K562 (cell line): ENCODE data around the gene KIAA0513. TPM values are rescaled to one million over a fixed set of nuclear protein-coding genes. Genes with fewer than 3 reads are reported as not detected.
A peak's percentile ranks its signal among the peaks of the same experiment; 100 is the strongest.

Experiments used
- BCOR ChIP-seq: fragments of 450-650 bp; IDR thresholded peaks from 2 replicates; pipeline ENCODE4 v1.6.1; 2016
- BHLHE40 ChIP-seq: IDR thresholded peaks from 2 replicates; pipeline ENCODE4 v1.6.1; 2011; ENCODE audit warnings: low read length, improper control_type of control experiment
- CBFA2T3 ChIP-seq: fragments of 450-650 bp; IDR thresholded peaks from 2 replicates; pipeline ENCODE4 v1.6.1; 2017
- ERF ChIP-seq: fragments of 450-650 bp; formaldehyde crosslinking; IDR thresholded peaks from 2 replicates; pipeline ENCODE4 v1.4.0; 2020; ENCODE audit warnings: mild to moderate bottlenecking, mixed read lengths
- FIP1L1 ChIP-seq: fragments of 200-400 bp; formaldehyde crosslinking; IDR thresholded peaks from 2 replicates; pipeline ENCODE4 v1.6.1; 2018; ENCODE audit warnings: mild to moderate bottlenecking, low read depth, low read length; ENCODE audit not compliant: poor library complexity, severe bottlenecking
- FOXK1 ChIP-seq: sonication (generic); formaldehyde crosslinking; IDR thresholded peaks from 2 replicates; pipeline ENCODE4 v1.8.0; 2022; ENCODE audit warnings: missing genetic modification reagents, mild to moderate bottlenecking, borderline replicate concordance
- GTF2F1 ChIP-seq: IDR thresholded peaks from 2 replicates; pipeline ENCODE4 v1.6.1; 2011; ENCODE audit warnings: low read depth, low read length, improper control_type of control experiment
- HDAC1 ChIP-seq, 2 experiments: fragments of 450-650 bp; IDR thresholded peaks; 2 replicates each; pipeline ENCODE4 v1.6.1; 2016 to 2017; ENCODE audit warnings: inconsistent platforms in 1 of 2, mild to moderate bottlenecking in 1 of 2, moderate library complexity in 1 of 2
- HES1 ChIP-seq: fragments of 450-650 bp; IDR thresholded peaks from 2 replicates; pipeline ENCODE4 v1.6.1; 2016; ENCODE audit warnings: low read depth, mild to moderate bottlenecking, moderate library complexity
- KDM5B ChIP-seq: fragments of 200-600 bp; sonication (generic); IDR thresholded peaks from 2 replicates; pipeline ENCODE4 v1.6.1; 2012; ENCODE audit warnings: low read depth, mild to moderate bottlenecking, moderate library complexity, low read length, control low read depth, inconsistent platforms; ENCODE audit not compliant: insufficient replicate concordance
- KLF10 ChIP-seq: fragments of 250-450 bp; sonication (Bioruptor Pico); IDR thresholded peaks from 2 replicates; pipeline ENCODE4 v1.6.1; 2021; ENCODE audit warnings: matching md5 sums
- MCM2 ChIP-seq: fragments of 450-650 bp; IDR thresholded peaks from 2 replicates; pipeline ENCODE4 v1.6.1; 2017; ENCODE audit warnings: low read depth, mild to moderate bottlenecking
- MIER1 ChIP-seq: fragments of 450-650 bp; IDR thresholded peaks from 2 replicates; pipeline ENCODE4 v1.6.1; 2016; ENCODE audit warnings: antibody characterized with exemption, mild to moderate bottlenecking, low read depth
- MYNN ChIP-seq, 2 experiments: sonication (generic); formaldehyde crosslinking in 1 of 2; IDR thresholded peaks; 2 replicates each; pipeline versions ENCODE4 v1.5.0 to v1.6.1; 2016 to 2020; ENCODE audit warnings: antibody characterized with exemption in 1 of 2, missing genetic modification reagents in 1 of 2
- NFIC ChIP-seq: fragments of 450-650 bp; IDR thresholded peaks from 2 replicates; pipeline ENCODE4 v1.6.1; 2017; ENCODE audit warnings: mild to moderate bottlenecking, inconsistent platforms
- NFXL1 ChIP-seq: fragments of 450-650 bp; formaldehyde crosslinking; IDR thresholded peaks from 2 replicates; pipeline ENCODE4 v1.4.0; 2021; ENCODE audit warnings: mild to moderate bottlenecking
- NR4A1 ChIP-seq, 2 experiments: fragments of 250-450 bp in 1 of 2; fragments of 450-650 bp in 1 of 2; sonication (Bioruptor Pico) in 1 of 2; IDR thresholded peaks; 2 replicates each; pipeline versions ENCODE4 v1.4.0 to v1.6.1; 2016 to 2020; ENCODE audit warnings: mild to moderate bottlenecking in 2 of 2, missing compliant biosample characterization in 1 of 2, missing genetic modification characterization in 1 of 2, moderate library complexity in 1 of 2
- PRPF4 ChIP-seq: fragments of 200-400 bp; formaldehyde crosslinking; IDR thresholded peaks from one replicate; pipeline ENCODE4 v1.6.1; 2017; ENCODE audit warnings: low read length, low read depth, mild to moderate bottlenecking; ENCODE audit not compliant: insufficient read depth, poor library complexity, severe bottlenecking
- TRIM28 ChIP-seq: fragments of 450-650 bp; IDR thresholded peaks from 2 replicates; pipeline ENCODE4 v1.6.1; 2017
- ZC3H4 ChIP-seq: sonication (generic); formaldehyde crosslinking; IDR thresholded peaks from 2 replicates; pipeline ENCODE4 v1.9.0; 2021; ENCODE audit warnings: missing genetic modification reagents, borderline replicate concordance
- ZNF121 ChIP-seq: sonication (generic); formaldehyde crosslinking; conservative IDR thresholded peaks from 2 replicates; pipeline ENCODE4 v1.8.0; 2022; ENCODE audit warnings: missing genetic modification reagents
- ZNF263 ChIP-seq: sonication (generic); formaldehyde crosslinking; IDR thresholded peaks from 2 replicates; pipeline ENCODE4 v1.8.0; 2022; ENCODE audit warnings: mild to moderate bottlenecking, missing genetic modification reagents, borderline replicate concordance
- ZNF384 ChIP-seq: IDR thresholded peaks from 2 replicates; pipeline ENCODE4 v1.6.1; 2012; ENCODE audit warnings: low read depth, low read length, improper control_type of control experiment
- ZNF79 ChIP-seq: fragments of 250-450 bp; sonication (Bioruptor Pico); IDR thresholded peaks from 2 replicates; pipeline ENCODE4 v1.4.0; 2020; ENCODE audit warnings: low read depth, mild to moderate bottlenecking, moderate library complexity
- polyA plus RNA-seq, 8 experiments: library from polyadenylated mRNA; depleted of rRNA in 4 of 8; stranded (reverse) in 5 of 8; unstranded in 3 of 8; fragments of >200 nt; fragmentation: Nextera tagmentation in 2 of 8; fragmentation: Illumina TruSeq in 1 of 8; extraction: Ambion mirVana in 2 of 8; extraction: Trizol in 1 of 8; gene quantifications; 2 replicates each; pipeline versions ENCODE4 v1.2.1 to v1.2.3, GENCODE V29; 2011 to 2014; ENCODE audit warnings: inconsistent platforms in 1 of 8, missing spikeins in 1 of 8
- total RNA-seq, 7 experiments: library from RNA; depleted of rRNA in 6 of 7; stranded (reverse); fragments of >200 nt in 6 of 7; fragmentation: Illumina TruSeq in 2 of 7; extraction: Trizol in 2 of 7; gene quantifications; 2 replicates each; pipeline versions ENCODE4 v1.2.1 to v1.2.3, GENCODE V29; 2011 to 2021; ENCODE audit warnings: low replicate concordance in 1 of 7
- TF ChIP-seq, protein P1 (sequence below): sonication (generic); formaldehyde crosslinking; IDR thresholded peaks from 2 replicates; pipeline ENCODE4 v1.8.0; 2023; ENCODE audit warnings: mild to moderate bottlenecking, missing genetic modification reagents
- TF ChIP-seq, protein P2 (sequence below): sonication (generic); formaldehyde crosslinking; IDR thresholded peaks from 2 replicates; pipeline ENCODE4 v1.9.0; 2022; ENCODE audit warnings: mild to moderate bottlenecking, missing genetic modification reagents

Gene KIAA0513
- total and polyA plus RNA-seq, 9 of the 15 experiments (the other 6 are each of a cell fraction or from before 2014, with no cell fraction given): 0.18 to 13.7 (median 10.2) TPM

DNA sequence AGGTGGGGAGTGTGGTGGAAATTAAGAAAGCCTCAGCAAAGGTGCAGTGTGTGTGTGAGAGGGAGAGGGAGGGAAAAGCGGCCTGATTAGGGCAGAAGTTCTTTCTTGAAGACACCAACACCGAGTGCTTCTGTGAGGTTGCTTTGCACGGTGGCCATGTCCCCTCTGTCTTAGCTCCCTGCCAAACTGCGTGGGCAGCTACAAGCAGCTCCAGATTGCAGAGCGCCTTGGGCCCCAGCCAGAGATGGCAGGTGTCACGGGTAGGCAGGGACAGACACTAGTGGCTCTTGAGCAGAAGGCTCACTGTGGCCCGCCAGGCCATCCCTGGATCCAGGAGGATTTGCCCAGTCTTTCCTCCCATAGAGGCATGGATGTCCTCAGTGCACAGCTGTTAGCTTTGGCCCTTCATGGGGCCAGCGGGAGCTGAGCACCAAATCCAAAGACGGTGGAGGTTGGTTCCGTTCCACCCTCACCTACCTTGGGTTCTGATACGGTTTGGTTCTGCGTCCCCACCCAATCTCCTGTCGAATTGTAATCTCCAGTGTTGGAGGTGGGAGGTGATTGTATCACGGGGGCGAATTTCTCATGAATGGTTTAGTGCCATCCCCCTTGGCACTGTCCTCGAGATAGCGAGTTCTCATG, 21.4 kb downstream of the KIAA0513 start (continued):
- no peak for TF ChIP-seq FIP1L1
- TF ChIP-seq ERF (CRISPR knock-in tag): no peak
- no peak for TF ChIP-seq ZC3H4
- TF ChIP-seq HES1: no peak
- TF ChIP-seq ZNF384: no peak
- no peak for TF ChIP-seq ZNF121 (CRISPR knock-in tag)
- TF ChIP-seq NFIC: peak; percentile 65; the same call in 1 of the 2 replicates
- TF ChIP-seq HDAC1 (IDR thresholded peaks at IDR 0.05): no peak
- TF ChIP-seq, protein P1, sequence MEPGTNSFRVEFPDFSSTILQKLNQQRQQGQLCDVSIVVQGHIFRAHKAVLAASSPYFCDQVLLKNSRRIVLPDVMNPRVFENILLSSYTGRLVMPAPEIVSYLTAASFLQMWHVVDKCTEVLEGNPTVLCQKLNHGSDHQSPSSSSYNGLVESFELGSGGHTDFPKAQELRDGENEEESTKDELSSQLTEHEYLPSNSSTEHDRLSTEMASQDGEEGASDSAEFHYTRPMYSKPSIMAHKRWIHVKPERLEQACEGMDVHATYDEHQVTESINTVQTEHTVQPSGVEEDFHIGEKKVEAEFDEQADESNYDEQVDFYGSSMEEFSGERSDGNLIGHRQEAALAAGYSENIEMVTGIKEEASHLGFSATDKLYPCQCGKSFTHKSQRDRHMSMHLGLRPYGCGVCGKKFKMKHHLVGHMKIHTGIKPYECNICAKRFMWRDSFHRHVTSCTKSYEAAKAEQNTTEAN (CRISPR knock-in tag): no peak
- TF ChIP-seq KLF10: no peak
- no peak for TF ChIP-seq FOXK1 (CRISPR knock-in tag)
- no peak for TF ChIP-seq MIER1
- TF ChIP-seq CBFA2T3: no peak
- no peak for TF ChIP-seq BCOR
- no peak for TF ChIP-seq TRIM28
- peak; percentile 39; the same call in 1 of the 2 replicates for TF ChIP-seq BHLHE40
- no peak for TF ChIP-seq PRPF4
- TF ChIP-seq MCM2: no peak
- no peak for TF ChIP-seq NR4A1 (CRISPR knock-in tag; IDR thresholded peaks at IDR 0.05)
- TF ChIP-seq NR4A1 (tag; IDR thresholded peaks at IDR 0.05): no peak
- no peak for TF ChIP-seq GTF2F1
- TF ChIP-seq, protein P2, sequence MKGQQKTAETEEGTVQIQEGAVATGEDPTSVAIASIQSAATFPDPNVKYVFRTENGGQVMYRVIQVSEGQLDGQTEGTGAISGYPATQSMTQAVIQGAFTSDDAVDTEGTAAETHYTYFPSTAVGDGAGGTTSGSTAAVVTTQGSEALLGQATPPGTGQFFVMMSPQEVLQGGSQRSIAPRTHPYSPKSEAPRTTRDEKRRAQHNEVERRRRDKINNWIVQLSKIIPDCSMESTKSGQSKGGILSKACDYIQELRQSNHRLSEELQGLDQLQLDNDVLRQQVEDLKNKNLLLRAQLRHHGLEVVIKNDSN (CRISPR knock-in tag): peak; percentile 42
- TF ChIP-seq ZNF79 (CRISPR knock-in tag): 0 out of 2 replicates have a peak, but pooled peaks have one; percentile 11
- no peak for TF ChIP-seq NFXL1 (CRISPR knock-in tag)
- peak; percentile 41 for TF ChIP-seq KDM5B
- TF ChIP-seq MYNN (IDR thresholded peaks at IDR 0.05): peak; percentile 56; the same call in 1 of the 2 replicates
- no peak for TF ChIP-seq MYNN (CRISPR knock-in tag; IDR thresholded peaks at IDR 0.05)
- TF ChIP-seq ZNF263 (CRISPR knock-in tag): peak; percentile 49; the same call in 1 of the 2 replicates
